GM23338 (cell line): ENCODE results near the gene NAB2. TPM values are rescaled to one million over a fixed set of nuclear protein-coding genes. Genes with fewer than 3 reads are reported as not detected.
A peak's percentile ranks its signal among the peaks of the same experiment; 100 is the strongest.

ENCODE experiments used
- ATAC-seq: fragments of 200-7000 bp; cut with Tn5 transposase; 3 replicates; pipeline ENCODE4 v1.9.1; 2020
- DNase-seq: peaks from one replicate; pipeline ENCODE4 v3.0.0-alpha.2; 2015; ENCODE audit warnings: low spot score
- H2AFZ ChIP-seq: fragments of 200-600 bp; sonication (generic); 2 replicates; pipeline ENCODE4 v1.8.0; 2016; ENCODE audit warnings: antibody characterized with exemption, mild to moderate bottlenecking, moderate library complexity
- H3F3A ChIP-seq: fragments of 200-600 bp; sonication (generic); replicated peaks from 2 replicates; pipeline ENCODE4 v1.8.0; 2017; ENCODE audit warnings: antibody characterized with exemption, mixed run types, low read depth
- H3K27ac ChIP-seq: fragments of 200-600 bp; sonication (generic); 2 replicates; pipeline ENCODE4 v1.6.1; 2016; ENCODE audit warnings: low read depth
- H3K27me3 ChIP-seq: fragments of 200-600 bp; sonication (generic); 2 replicates; pipeline ENCODE4 v1.8.0; 2016; ENCODE audit warnings: mild to moderate bottlenecking, mixed run types, moderate library complexity; ENCODE audit not compliant: insufficient read depth
- H3K36me3 ChIP-seq: fragments of 200-600 bp; sonication (generic); 2 replicates; pipeline ENCODE4 v1.8.0; 2016; ENCODE audit warnings: mild to moderate bottlenecking; ENCODE audit not compliant: insufficient read depth
- H3K4me1 ChIP-seq: fragments of 200-600 bp; sonication (generic); 2 replicates; pipeline ENCODE4 v1.8.0; 2016; ENCODE audit warnings: mild to moderate bottlenecking, moderate library complexity; ENCODE audit not compliant: insufficient read depth
- H3K4me2 ChIP-seq: fragments of 200-600 bp; sonication (generic); 2 replicates; pipeline ENCODE4 v1.7.1; 2017; ENCODE audit warnings: mixed run types
- H3K4me3 ChIP-seq: fragments of 200-600 bp; sonication (generic); 2 replicates; pipeline ENCODE4 v1.6.1; 2016; ENCODE audit warnings: mixed run types
- H3K79me2 ChIP-seq: fragments of 200-600 bp; sonication (generic); replicated peaks from 2 replicates; pipeline ENCODE4 v1.8.0; 2017; ENCODE audit warnings: mild to moderate bottlenecking; ENCODE audit not compliant: insufficient read depth
- H3K9me2 ChIP-seq: fragments of 200-600 bp; sonication (generic); 2 replicates; pipeline ENCODE4 v1.8.0; 2017; ENCODE audit not compliant: insufficient read depth
- H4K20me1 ChIP-seq: fragments of 200-600 bp; sonication (generic); replicated peaks from 2 replicates; pipeline ENCODE4 v1.8.0; 2017; ENCODE audit warnings: mild to moderate bottlenecking; ENCODE audit not compliant: insufficient read depth
- H3K27ac Mint-ChIP-seq: 2 replicates; pipeline ENCODE4 v1.8.0; 2020; ENCODE audit warnings: inconsistent platforms, mild to moderate bottlenecking, moderate library complexity, mixed read lengths
- H3K27me3 Mint-ChIP-seq: 3 replicates; pipeline ENCODE4 v1.8.0; 2022; ENCODE audit warnings: low read depth, mild to moderate bottlenecking, moderate library complexity, mixed read lengths, inconsistent platforms; ENCODE audit not compliant: insufficient read depth, poor library complexity
- H3K36me3 Mint-ChIP-seq: 3 replicates; pipeline ENCODE4 v1.8.0; 2021; ENCODE audit warnings: low read depth, mild to moderate bottlenecking, inconsistent platforms, moderate library complexity, mixed read lengths
- H3K4me1 Mint-ChIP-seq: 3 replicates; pipeline ENCODE4 v1.8.0; 2020; ENCODE audit warnings: mild to moderate bottlenecking, inconsistent platforms, mixed read lengths
- H3K4me3 Mint-ChIP-seq: 3 replicates; pipeline ENCODE4 v1.8.0; 2021; ENCODE audit warnings: moderate library complexity, mild to moderate bottlenecking, inconsistent platforms, mixed read lengths
- H3K9me3 Mint-ChIP-seq: 3 replicates; pipeline ENCODE4 v1.8.0; 2020; ENCODE audit warnings: moderate library complexity, mild to moderate bottlenecking, inconsistent platforms, mixed read lengths
- CREB1 ChIP-seq: fragments of 250-450 bp; sonication (Bioruptor Pico); IDR thresholded peaks from 2 replicates; pipeline ENCODE4 v1.5.0; 2020; ENCODE audit warnings: low read depth, mild to moderate bottlenecking, moderate library complexity
- EZH2 ChIP-seq: fragments of 200-600 bp; sonication (generic); IDR thresholded peaks from one replicate; pipeline ENCODE4 v1.8.0; 2017; ENCODE audit warnings: antibody characterized with exemption, mild to moderate bottlenecking, low read depth; ENCODE audit not compliant: unreplicated experiment
- JUNB ChIP-seq: IDR thresholded peaks from one replicate; pipeline ENCODE4 v1.6.1; 2016; ENCODE audit warnings: antibody characterized with exemption; ENCODE audit not compliant: unreplicated experiment
- NANOG ChIP-seq: IDR thresholded peaks from 2 replicates; pipeline ENCODE4 v1.6.1; 2016; ENCODE audit warnings: antibody characterized with exemption, borderline replicate concordance
- STAT1 ChIP-seq: IDR thresholded peaks from one replicate; pipeline ENCODE4 v1.6.1; 2016; ENCODE audit warnings: antibody characterized with exemption; ENCODE audit not compliant: unreplicated experiment
- ZNF114 ChIP-seq: fragments of 250-450 bp; sonication (Bioruptor Pico); IDR thresholded peaks from 2 replicates; pipeline ENCODE4 v1.5.0; 2020; ENCODE audit warnings: mild to moderate bottlenecking, moderate library complexity
- ZNF331 ChIP-seq: fragments of 250-450 bp; sonication (Bioruptor Pico); IDR thresholded peaks from 2 replicates; pipeline ENCODE4 v1.5.0; 2020; ENCODE audit warnings: low read depth, mild to moderate bottlenecking, moderate library complexity
- polyA plus RNA-seq: library from polyadenylated mRNA; unstranded; fragments of >200 nt; fragmentation: Nextera tagmentation; extraction: Ambion mirVana; gene quantifications from 2 replicates; pipeline ENCODE4 v1.2.1, GENCODE V29; 2016
- total RNA-seq: library from RNA; depleted of rRNA; stranded (reverse); fragments of >200 nt; shearing (Covaris generic); gene quantifications from 2 replicates; pipeline ENCODE4 v1.2.3, GENCODE V29; 2014
- TF ChIP-seq, protein P1 (sequence below): fragments of 250-450 bp; sonication (Bioruptor Pico); IDR thresholded peaks from 2 replicates; pipeline ENCODE4 v1.5.0; 2020; ENCODE audit warnings: mild to moderate bottlenecking, moderate library complexity
- TF ChIP-seq, protein P2 (sequence below): IDR thresholded peaks from one replicate; pipeline ENCODE4 v1.6.1; 2018; ENCODE audit warnings: antibody characterized with exemption; ENCODE audit not compliant: unreplicated experiment
- TF ChIP-seq, protein P3 (sequence below): IDR thresholded peaks from 2 replicates; pipeline ENCODE4 v1.6.1; 2016; ENCODE audit warnings: antibody characterized with exemption

Gene NAB2
- total and polyA plus RNA-seq, 2 experiments from 2014 or later: 6.5 to 19.8 TPM

- peaks cover 10% of the 10 kb centered on the region; the same call in 1 of the 2 replicates for H3F3A ChIP-seq
- H3K4me1 Mint-ChIP-seq: peaks cover 49% of the 10 kb centered on the region
- ATAC-seq (no peak), DNase-seq (no peak)
- H3K4me3 Mint-ChIP-seq: no peak overlapping the region
- H3K27me3 ChIP-seq: no peaks in the 10 kb centered on the region
- TF ChIP-seq EZH2: no peak
- no peak overlapping the region for H3K27ac ChIP-seq
- no peaks in the 10 kb centered on the region for H3K36me3 ChIP-seq
- no peak overlapping the region for H2AFZ ChIP-seq
- no peaks in the 10 kb centered on the region for H3K9me2 ChIP-seq
- peaks cover 27% of the 10 kb centered on the region for H3K4me1 ChIP-seq
- peak overlapping the region; percentile 96 for H3K27ac Mint-ChIP-seq
- H3K9me3 Mint-ChIP-seq: no peaks in the 10 kb centered on the region
- peaks cover 58% of the 10 kb centered on the region for H3K36me3 Mint-ChIP-seq
- no peaks in the 10 kb centered on the region for H3K79me2 ChIP-seq
- no peaks in the 10 kb centered on the region; the same call in 1 of the 2 replicates for H4K20me1 ChIP-seq
- no peak overlapping the region for H3K4me2 ChIP-seq
- H3K4me3 ChIP-seq: no peak overlapping the region
- H3K27me3 Mint-ChIP-seq: peaks cover 30% of the 10 kb centered on the region
These were observed 7.2 kb downstream of the NAB2 start for GRCh38 chr12:57096099-57096572.

DNA sequence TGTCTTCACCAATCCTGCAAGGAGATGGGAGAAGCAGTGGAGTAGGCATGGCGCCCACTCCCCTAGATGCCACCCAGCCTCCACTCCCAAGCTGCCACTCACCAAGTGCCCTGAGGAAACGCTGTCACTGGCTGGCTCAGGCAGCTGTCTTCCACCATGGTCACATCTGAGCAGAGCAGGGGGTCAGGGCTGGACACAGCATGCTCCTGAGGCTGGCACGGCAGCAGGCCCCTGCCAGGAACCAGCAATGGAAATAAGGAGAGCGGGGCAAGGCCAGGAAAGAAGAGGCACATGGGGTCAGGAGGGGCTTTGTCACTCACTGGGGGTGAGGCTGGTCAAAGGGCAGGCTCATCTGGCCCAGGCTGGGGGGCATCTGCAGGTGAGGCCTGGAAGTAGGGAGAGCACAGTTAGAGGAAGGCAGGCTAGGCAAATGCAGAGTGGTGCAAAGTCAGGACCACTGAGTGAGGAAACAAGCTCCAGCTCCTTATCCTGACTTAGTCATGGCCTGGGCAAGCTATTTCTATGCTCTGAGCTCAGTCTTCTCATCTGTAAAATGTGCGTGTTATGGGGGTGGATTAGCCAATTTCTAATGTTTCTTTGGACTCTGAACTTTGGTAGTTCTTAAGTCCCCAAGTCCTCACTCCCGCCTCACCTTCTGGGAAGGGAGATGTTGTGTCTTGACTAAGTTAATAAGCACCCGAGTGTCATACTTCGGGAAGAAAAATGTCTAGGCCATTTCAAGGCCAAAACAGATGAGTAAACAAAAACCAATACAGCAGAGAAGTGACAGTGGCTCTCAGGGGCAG lies 8.0 kb downstream of the NAB2 start:
- no peak overlapping the region for H3K4me3 ChIP-seq
- Mint-ChIP-seq H3K9me3 (no peaks in the 10 kb centered on the region), H3K27me3 (peaks cover 27% of the 10 kb centered on the region), H3K4me1 (peaks cover 44% of the 10 kb centered on the region), H3K36me3 (peaks cover 51% of the 10 kb centered on the region), H3K27ac (peak overlapping the region; percentile 96; the same call in 1 of the 2 replicates), H3K4me3 (no peak overlapping the region)
- H4K20me1 ChIP-seq: no peaks in the 10 kb centered on the region; the same call in 1 of the 2 replicates
- peaks cover 27% of the 10 kb centered on the region for H3K4me1 ChIP-seq
- no peak overlapping the region for H3K27ac ChIP-seq
- H3K9me2 ChIP-seq: no peaks in the 10 kb centered on the region
- ATAC-seq (no peak), DNase-seq (no peak)
- H3F3A ChIP-seq: peaks cover 10% of the 10 kb centered on the region; the same call in 1 of the 2 replicates
- TF ChIP-seq EZH2 (no peak), STAT1 (no peak), NANOG (no peak), CREB1 (no peak), ZNF331 (no peak), ZNF114 (CRISPR knock-in tag) (no peak), JUNB (no peak)
- TF ChIP-seq, protein P1, sequence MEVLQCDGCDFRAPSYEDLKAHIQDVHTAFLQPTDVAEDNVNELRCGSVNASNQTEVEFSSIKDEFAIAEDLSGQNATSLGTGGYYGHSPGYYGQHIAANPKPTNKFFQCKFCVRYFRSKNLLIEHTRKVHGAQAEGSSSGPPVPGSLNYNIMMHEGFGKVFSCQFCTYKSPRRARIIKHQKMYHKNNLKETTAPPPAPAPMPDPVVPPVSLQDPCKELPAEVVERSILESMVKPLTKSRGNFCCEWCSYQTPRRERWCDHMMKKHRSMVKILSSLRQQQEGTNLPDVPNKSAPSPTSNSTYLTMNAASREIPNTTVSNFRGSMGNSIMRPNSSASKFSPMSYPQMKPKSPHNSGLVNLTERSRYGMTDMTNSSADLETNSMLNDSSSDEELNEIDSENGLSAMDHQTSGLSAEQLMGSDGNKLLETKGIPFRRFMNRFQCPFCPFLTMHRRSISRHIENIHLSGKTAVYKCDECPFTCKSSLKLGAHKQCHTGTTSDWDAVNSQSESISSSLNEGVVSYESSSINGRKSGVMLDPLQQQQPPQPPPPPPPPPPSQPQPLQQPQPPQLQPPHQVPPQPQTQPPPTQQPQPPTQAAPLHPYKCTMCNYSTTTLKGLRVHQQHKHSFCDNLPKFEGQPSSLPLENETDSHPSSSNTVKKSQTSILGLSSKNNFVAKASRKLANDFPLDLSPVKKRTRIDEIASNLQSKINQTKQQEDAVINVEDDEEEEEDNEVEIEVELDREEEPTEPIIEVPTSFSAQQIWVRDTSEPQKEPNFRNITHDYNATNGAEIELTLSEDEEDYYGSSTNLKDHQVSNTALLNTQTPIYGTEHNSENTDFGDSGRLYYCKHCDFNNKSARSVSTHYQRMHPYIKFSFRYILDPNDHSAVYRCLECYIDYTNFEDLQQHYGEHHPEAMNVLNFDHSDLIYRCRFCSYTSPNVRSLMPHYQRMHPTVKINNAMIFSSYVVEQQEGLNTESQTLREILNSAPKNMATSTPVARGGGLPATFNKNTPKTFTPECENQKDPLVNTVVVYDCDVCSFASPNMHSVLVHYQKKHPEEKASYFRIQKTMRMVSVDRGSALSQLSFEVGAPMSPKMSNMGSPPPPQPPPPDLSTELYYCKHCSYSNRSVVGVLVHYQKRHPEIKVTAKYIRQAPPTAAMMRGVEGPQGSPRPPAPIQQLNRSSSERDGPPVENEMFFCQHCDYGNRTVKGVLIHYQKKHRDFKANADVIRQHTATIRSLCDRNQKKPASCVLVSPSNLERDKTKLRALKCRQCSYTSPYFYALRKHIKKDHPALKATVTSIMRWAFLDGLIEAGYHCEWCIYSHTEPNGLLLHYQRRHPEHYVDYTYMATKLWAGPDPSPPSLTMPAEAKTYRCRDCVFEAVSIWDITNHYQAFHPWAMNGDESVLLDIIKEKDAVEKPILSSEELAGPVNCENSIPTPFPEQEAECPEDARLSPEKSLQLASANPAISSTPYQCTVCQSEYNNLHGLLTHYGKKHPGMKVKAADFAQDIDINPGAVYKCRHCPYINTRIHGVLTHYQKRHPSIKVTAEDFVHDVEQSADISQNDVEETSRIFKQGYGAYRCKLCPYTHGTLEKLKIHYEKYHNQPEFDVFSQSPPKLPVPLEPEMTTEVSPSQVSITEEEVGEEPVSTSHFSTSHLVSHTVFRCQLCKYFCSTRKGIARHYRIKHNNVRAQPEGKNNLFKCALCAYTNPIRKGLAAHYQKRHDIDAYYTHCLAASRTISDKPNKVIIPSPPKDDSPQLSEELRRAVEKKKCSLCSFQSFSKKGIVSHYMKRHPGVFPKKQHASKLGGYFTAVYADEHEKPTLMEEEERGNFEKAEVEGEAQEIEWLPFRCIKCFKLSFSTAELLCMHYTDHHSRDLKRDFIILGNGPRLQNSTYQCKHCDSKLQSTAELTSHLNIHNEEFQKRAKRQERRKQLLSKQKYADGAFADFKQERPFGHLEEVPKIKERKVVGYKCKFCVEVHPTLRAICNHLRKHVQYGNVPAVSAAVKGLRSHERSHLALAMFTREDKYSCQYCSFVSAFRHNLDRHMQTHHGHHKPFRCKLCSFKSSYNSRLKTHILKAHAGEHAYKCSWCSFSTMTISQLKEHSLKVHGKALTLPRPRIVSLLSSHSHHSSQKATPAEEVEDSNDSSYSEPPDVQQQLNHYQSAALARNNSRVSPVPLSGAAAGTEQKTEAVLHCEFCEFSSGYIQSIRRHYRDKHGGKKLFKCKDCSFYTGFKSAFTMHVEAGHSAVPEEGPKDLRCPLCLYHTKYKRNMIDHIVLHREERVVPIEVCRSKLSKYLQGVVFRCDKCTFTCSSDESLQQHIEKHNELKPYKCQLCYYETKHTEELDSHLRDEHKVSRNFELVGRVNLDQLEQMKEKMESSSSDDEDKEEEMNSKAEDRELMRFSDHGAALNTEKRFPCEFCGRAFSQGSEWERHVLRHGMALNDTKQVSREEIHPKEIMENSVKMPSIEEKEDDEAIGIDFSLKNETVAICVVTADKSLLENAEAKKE: no peak
- TF ChIP-seq, protein P2, sequence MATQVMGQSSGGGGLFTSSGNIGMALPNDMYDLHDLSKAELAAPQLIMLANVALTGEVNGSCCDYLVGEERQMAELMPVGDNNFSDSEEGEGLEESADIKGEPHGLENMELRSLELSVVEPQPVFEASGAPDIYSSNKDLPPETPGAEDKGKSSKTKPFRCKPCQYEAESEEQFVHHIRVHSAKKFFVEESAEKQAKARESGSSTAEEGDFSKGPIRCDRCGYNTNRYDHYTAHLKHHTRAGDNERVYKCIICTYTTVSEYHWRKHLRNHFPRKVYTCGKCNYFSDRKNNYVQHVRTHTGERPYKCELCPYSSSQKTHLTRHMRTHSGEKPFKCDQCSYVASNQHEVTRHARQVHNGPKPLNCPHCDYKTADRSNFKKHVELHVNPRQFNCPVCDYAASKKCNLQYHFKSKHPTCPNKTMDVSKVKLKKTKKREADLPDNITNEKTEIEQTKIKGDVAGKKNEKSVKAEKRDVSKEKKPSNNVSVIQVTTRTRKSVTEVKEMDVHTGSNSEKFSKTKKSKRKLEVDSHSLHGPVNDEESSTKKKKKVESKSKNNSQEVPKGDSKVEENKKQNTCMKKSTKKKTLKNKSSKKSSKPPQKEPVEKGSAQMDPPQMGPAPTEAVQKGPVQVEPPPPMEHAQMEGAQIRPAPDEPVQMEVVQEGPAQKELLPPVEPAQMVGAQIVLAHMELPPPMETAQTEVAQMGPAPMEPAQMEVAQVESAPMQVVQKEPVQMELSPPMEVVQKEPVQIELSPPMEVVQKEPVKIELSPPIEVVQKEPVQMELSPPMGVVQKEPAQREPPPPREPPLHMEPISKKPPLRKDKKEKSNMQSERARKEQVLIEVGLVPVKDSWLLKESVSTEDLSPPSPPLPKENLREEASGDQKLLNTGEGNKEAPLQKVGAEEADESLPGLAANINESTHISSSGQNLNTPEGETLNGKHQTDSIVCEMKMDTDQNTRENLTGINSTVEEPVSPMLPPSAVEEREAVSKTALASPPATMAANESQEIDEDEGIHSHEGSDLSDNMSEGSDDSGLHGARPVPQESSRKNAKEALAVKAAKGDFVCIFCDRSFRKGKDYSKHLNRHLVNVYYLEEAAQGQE: no peak
- TF ChIP-seq, protein P3, sequence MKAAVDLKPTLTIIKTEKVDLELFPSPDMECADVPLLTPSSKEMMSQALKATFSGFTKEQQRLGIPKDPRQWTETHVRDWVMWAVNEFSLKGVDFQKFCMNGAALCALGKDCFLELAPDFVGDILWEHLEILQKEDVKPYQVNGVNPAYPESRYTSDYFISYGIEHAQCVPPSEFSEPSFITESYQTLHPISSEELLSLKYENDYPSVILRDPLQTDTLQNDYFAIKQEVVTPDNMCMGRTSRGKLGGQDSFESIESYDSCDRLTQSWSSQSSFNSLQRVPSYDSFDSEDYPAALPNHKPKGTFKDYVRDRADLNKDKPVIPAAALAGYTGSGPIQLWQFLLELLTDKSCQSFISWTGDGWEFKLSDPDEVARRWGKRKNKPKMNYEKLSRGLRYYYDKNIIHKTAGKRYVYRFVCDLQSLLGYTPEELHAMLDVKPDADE: no peak
- H3K79me2 ChIP-seq: no peaks in the 10 kb centered on the region
- no peak overlapping the region for H3K4me2 ChIP-seq
- H2AFZ ChIP-seq: no peak overlapping the region
- H3K36me3 ChIP-seq: no peaks in the 10 kb centered on the region
- no peaks in the 10 kb centered on the region for H3K27me3 ChIP-seq
